K562 (cell line): ENCODE results near the gene HRAS. TPM values are rescaled to one million over a fixed set of nuclear protein-coding genes. Genes with fewer than 3 reads are reported as not detected.

Experiments
- ATAC-seq: fragments of 200-7000 bp; cut with Tn5 transposase; 3 replicates; pipeline ENCODE4 v1.9.1; 2020; ENCODE audit warnings: moderate library complexity
- BruUV-seq: library from RNA; stranded (reverse); fragments of 400-500 nt; replicated peaks from 2 replicates; lab custom pipeline; 2021; lab: Mats Ljungman, UMichigan
- CTCF ChIA-PET: fragments of 300-600 bp; formaldehyde crosslinking; extraction: SDS; loops from one replicate; lab custom pipeline; 2021; ENCODE audit warnings: low intra/inter-chr PET ratio; lab: Yijun Ruan, JAX
- POLR2A ChIA-PET: fragments of 300-600, 350-650 bp; sonication (Branson Sonifier 250); formaldehyde crosslinking; extraction: SDS; loops from one replicate; lab custom pipeline; 2021; ENCODE audit warnings: antibody characterized with exemption, inconsistent platforms; lab: Yijun Ruan, JAX
- DNase-seq, 4 experiments: peaks; one replicate each; pipeline versions ENCODE4 v3.0.0 to v3.0.0-alpha.2; 2011 to 2018; ENCODE audit warnings: low spot score in 3 of 4, mixed read lengths in 3 of 4; ENCODE audit errors: extremely low read depth in 1 of 4
- FAIRE-seq: peaks from 2 replicates; lab custom pipeline; 2011; peaks lifted over from hg19 to GRCh38; lab: Jason Lieb, UNC
- H2AFZ ChIP-seq: 2 replicates; pipeline ENCODE4 v1.6.0; 2011; ENCODE audit warnings: low read depth, low read length, control low read depth, inconsistent platforms
- H3K27ac ChIP-seq: fragments of 200-600 bp; 3 replicates; pipeline ENCODE4 v1.8.0; 2011; ENCODE audit warnings: low read depth, mild to moderate bottlenecking, control low read depth, inconsistent platforms, low read length, moderate library complexity, mixed read lengths; ENCODE audit errors: extremely low read depth
- H3K27me3 ChIP-seq, 2 experiments: fragments of 300-600 bp in 1 of 2; 2 replicates in 1 of 2; 3 replicates in 1 of 2; pipeline versions ENCODE4 v1.6.0 to v1.8.0; 2011; ENCODE audit warnings: inconsistent platforms in 2 of 2, low read length in 2 of 2, mild to moderate bottlenecking in 1 of 2, mixed read lengths in 1 of 2, moderate library complexity in 1 of 2; ENCODE audit not compliant: control insufficient read depth in 2 of 2, insufficient read depth in 2 of 2
- H3K36me3 ChIP-seq: fragments of 300-600 bp; 3 replicates; pipeline ENCODE4 v1.8.0; 2011; ENCODE audit warnings: mild to moderate bottlenecking, low read length, inconsistent platforms; ENCODE audit not compliant: control insufficient read depth, insufficient read depth
- H3K4me1 ChIP-seq, 2 experiments: fragments of 200-600 bp in 1 of 2; replicated peaks in 1 of 2; 2 replicates in 1 of 2; 3 replicates in 1 of 2; pipeline versions ENCODE4 v1.5.1 to v1.8.0; 2011; ENCODE audit warnings: inconsistent platforms in 2 of 2, low read length in 2 of 2, mild to moderate bottlenecking in 1 of 2, mixed read lengths in 1 of 2, moderate library complexity in 1 of 2; ENCODE audit not compliant: control insufficient read depth in 2 of 2, insufficient read depth in 2 of 2
- H3K4me2 ChIP-seq: 2 replicates; pipeline ENCODE4 v1.6.1; 2011; ENCODE audit warnings: low read length, control low read depth, inconsistent platforms, mixed read lengths; ENCODE audit not compliant: insufficient read depth
- H3K4me3 ChIP-seq: fragments of 200-600 bp; sonication (generic), shearing (Covaris generic); 2 replicates; pipeline ENCODE4 v1.5.1; 2016; ENCODE audit warnings: control low read depth, inconsistent platforms
- H3K79me2 ChIP-seq: fragments of 200-600 bp; 3 replicates; pipeline ENCODE4 v1.8.0; 2011; ENCODE audit warnings: low read length, inconsistent platforms; ENCODE audit not compliant: control insufficient read depth, insufficient read depth
- H3K9ac ChIP-seq, 2 experiments: 2 replicates each; pipeline versions ENCODE4 v1.6.0 to v1.6.1; 2011; ENCODE audit warnings: low read depth in 2 of 2, low read length in 2 of 2, control low read depth in 1 of 2, inconsistent platforms in 1 of 2, mild to moderate bottlenecking in 1 of 2, mixed read lengths in 1 of 2; ENCODE audit not compliant: insufficient read depth in 1 of 2
- H3K9me1 ChIP-seq: one replicate; pipeline ENCODE4 v1.6.0; 2011; ENCODE audit warnings: inconsistent platforms, mild to moderate bottlenecking, low read length, moderate library complexity; ENCODE audit not compliant: control insufficient read depth, insufficient read depth
- H3K9me3 ChIP-seq: replicated peaks from 2 replicates; pipeline ENCODE4 v1.5.1; 2011; ENCODE audit warnings: low read depth, low read length, inconsistent platforms; ENCODE audit not compliant: control insufficient read depth, insufficient read depth
- H4K20me1 ChIP-seq: replicated peaks from 2 replicates; pipeline ENCODE4 v1.6.1; 2011; ENCODE audit warnings: low read length, inconsistent platforms, mixed read lengths; ENCODE audit not compliant: control insufficient read depth, insufficient read depth
- FOXJ3 ChIP-seq: sonication (generic); formaldehyde crosslinking; IDR thresholded peaks from 2 replicates; pipeline ENCODE4 v1.4.0; 2020; ENCODE audit warnings: mild to moderate bottlenecking, missing genetic modification reagents
- KDM2B ChIP-seq: fragments of 250-450 bp; sonication (Bioruptor Pico); IDR thresholded peaks from 2 replicates; pipeline ENCODE4 v1.8.0; 2021; ENCODE audit warnings: mild to moderate bottlenecking, moderate library complexity
- MYBL2 ChIP-seq, 2 experiments: fragments of 450-650 bp in 1 of 2; sonication (generic) in 1 of 2; formaldehyde crosslinking in 1 of 2; IDR thresholded peaks; 2 replicates each; pipeline versions ENCODE4 v1.6.1 to v1.8.1; 2017 to 2022; ENCODE audit warnings: borderline replicate concordance in 1 of 2, inconsistent platforms in 1 of 2, low read depth in 1 of 2, mild to moderate bottlenecking in 1 of 2, missing genetic modification reagents in 1 of 2, moderate library complexity in 1 of 2
- MYNN ChIP-seq, 2 experiments: sonication (generic); formaldehyde crosslinking in 1 of 2; IDR thresholded peaks; 2 replicates each; pipeline versions ENCODE4 v1.5.0 to v1.6.1; 2016 to 2020; ENCODE audit warnings: antibody characterized with exemption in 1 of 2, missing genetic modification reagents in 1 of 2
- NCOA6 ChIP-seq: fragments of 450-650 bp; IDR thresholded peaks from 2 replicates; pipeline ENCODE4 v1.6.1; 2017; ENCODE audit warnings: mild to moderate bottlenecking
- NONO ChIP-seq, 2 experiments: fragments of 200-400 bp in 1 of 2; fragments of 450-650 bp in 1 of 2; formaldehyde crosslinking in 1 of 2; IDR thresholded peaks; 2 replicates each; pipeline ENCODE4 v1.6.1; 2017; ENCODE audit warnings: low read depth in 2 of 2, mild to moderate bottlenecking in 2 of 2, moderate library complexity in 2 of 2, low read length in 1 of 2
- PATZ1 ChIP-seq: fragments of 250-450 bp; sonication (Bioruptor Pico); IDR thresholded peaks from 2 replicates; pipeline ENCODE4 v1.5.0; 2020; ENCODE audit warnings: mild to moderate bottlenecking, borderline replicate concordance
- PRPF4 ChIP-seq: fragments of 200-400 bp; formaldehyde crosslinking; IDR thresholded peaks from one replicate; pipeline ENCODE4 v1.6.1; 2017; ENCODE audit warnings: low read length, low read depth, mild to moderate bottlenecking; ENCODE audit not compliant: insufficient read depth, poor library complexity, severe bottlenecking
- RBM34 ChIP-seq: fragments of 200-400 bp; formaldehyde crosslinking; IDR thresholded peaks from 2 replicates; pipeline ENCODE4 v1.6.1; 2018; ENCODE audit warnings: low read length, borderline replicate concordance; ENCODE audit not compliant: insufficient read depth
- RFX5 ChIP-seq: IDR thresholded peaks from 2 replicates; pipeline ENCODE4 v1.6.1; 2011; ENCODE audit warnings: low read depth, mild to moderate bottlenecking, improper control_type of control experiment, low read length
- ZNF518B ChIP-seq: fragments of 250-450 bp; sonication (Bioruptor Pico); IDR thresholded peaks from 2 replicates; pipeline ENCODE4 v1.5.0; 2021; ENCODE audit warnings: mild to moderate bottlenecking, moderate library complexity
- ZNF584 ChIP-seq: fragments of 200-800 bp; sonication (Bioruptor generic); IDR thresholded peaks from 2 replicates; pipeline ENCODE4 v1.6.1; 2016; ENCODE audit warnings: low read depth, mild to moderate bottlenecking, missing genetic modification characterization, missing compliant biosample characterization
- ZNF75A ChIP-seq: fragments of 450-650 bp; formaldehyde crosslinking; IDR thresholded peaks from 2 replicates; pipeline ENCODE4 v1.4.0; 2020; ENCODE audit warnings: mild to moderate bottlenecking
- WGBS: fragments of 100-300 bp; shearing (Covaris generic); methylation state at CpG from one replicate; pipeline ENCODE4 v1.1.6; 2016; ENCODE audit warnings: low coverage, mixed read lengths; ENCODE audit not compliant: insufficient coverage; ENCODE audit errors: missing lambda C conversion rate; 5-methylcytosine and 5-hydroxymethylcytosine counted together
- in situ Hi-C: fragments of 300-500 bp; cut with MboI; formaldehyde crosslinking; loops from 4 replicates; pipeline ENCODE4 v1.15.0; 2018; ENCODE audit warnings: inconsistent platforms, mixed read lengths
- intact Hi-C: fragments of 100-400 bp; cut with micrococcal nuclease; formaldehyde crosslinking; loops from 2 replicates; pipeline ENCODE4 v1.14.2; 2022
- polyA plus RNA-seq, 8 experiments: library from polyadenylated mRNA; depleted of rRNA in 4 of 8; stranded (reverse) in 5 of 8; unstranded in 3 of 8; fragments of >200 nt; fragmentation: Nextera tagmentation in 2 of 8; fragmentation: Illumina TruSeq in 1 of 8; extraction: Ambion mirVana in 2 of 8; extraction: Trizol in 1 of 8; gene quantifications; 2 replicates each; pipeline versions ENCODE4 v1.2.1 to v1.2.3, GENCODE V29; 2011 to 2014; ENCODE audit warnings: inconsistent platforms in 1 of 8, missing spikeins in 1 of 8
- total RNA-seq, 7 experiments: library from RNA; depleted of rRNA in 6 of 7; stranded (reverse); fragments of >200 nt in 6 of 7; fragmentation: Illumina TruSeq in 2 of 7; extraction: Trizol in 2 of 7; gene quantifications; 2 replicates each; pipeline versions ENCODE4 v1.2.1 to v1.2.3, GENCODE V29; 2011 to 2021; ENCODE audit warnings: low replicate concordance in 1 of 7

The HRAS gene
- total and polyA plus RNA-seq, 9 of the 15 experiments (the other 6 are each of a cell fraction or from before 2014, with no cell fraction given), result 2.8 to 73.5 (median 29.6) TPM

- TF ChIP-seq PATZ1 (CRISPR knock-in tag) (no peak), MYNN (IDR thresholded peaks at IDR 0.05) (no peak), MYNN (CRISPR knock-in tag; IDR thresholded peaks at IDR 0.05) (no peak), FOXJ3 (CRISPR knock-in tag) (no peak), MYBL2 (IDR thresholded peaks at IDR 0.05; ENCODE audit: low read depth) (no peak), MYBL2 (CRISPR knock-in tag; IDR thresholded peaks at IDR 0.05; ENCODE audit: borderline replicate concordance) (no peak), KDM2B (CRISPR knock-in tag) (no peak), RBM34 (no peak)
Measured at GRCh38 chr11:551131-551530, 15.8 kb upstream of the HRAS start (continued).

GRCh38 chr11:550746-551085, 15.3 kb upstream of the HRAS start:
- Histone ChIP-seq H3K27ac (no peak overlapping the region), H3K9ac (peak overlapping the region in 1 of 2 experiments; percentile 76; a peak in 2 of 4 replicates), H3K36me3 (no peaks in the 10 kb centered on the region), H4K20me1 (no peaks in the 10 kb centered on the region), H3K9me1 (no peaks in the 10 kb centered on the region), H3K4me2 (no peak overlapping the region), H3K4me1 (peaks cover 13 to 69% of the 10 kb centered on the region in 2 experiments; a peak in 4 of 5 replicates), H2AFZ (no peak overlapping the region), H3K9me3 (no peaks in the 10 kb centered on the region), H3K27me3 (no peaks in the 10 kb centered on the region), H3K4me3 (no peak overlapping the region), H3K79me2 (no peaks in the 10 kb centered on the region)
- 68% methylated on average over 4 of the region's 5 CpGs for WGBS
- no TSS peak for BruUV-seq
- no peak for FAIRE-seq
- POLR2A ChIA-PET, result interaction anchor here (0.7 to 2.1 kb wide), 5 partner anchors 9 to 592 kb away, joined by 3 to 8 read pairs (median 5); partner anchors contain the start of genes LMNTD2 and RASSF7
- no peak for ATAC-seq
- CTCF ChIA-PET, result no interaction called here
- intact Hi-C loops (loop anchor here (5.0 to 10.0 kb wide), 3 partner anchors 64 to 177 kb away; partner anchors contain the start of genes DEAF1, IRF7 and TMEM80), in situ Hi-C loops (no loop called here)
- no peak for DNase-seq
- TF ChIP-seq ZNF75A (CRISPR knock-in tag) (no peak), ZNF584 (CRISPR knock-in tag) (no peak), PRPF4 (no peak), NCOA6 (no peak), ZNF518B (CRISPR knock-in tag) (no peak), RFX5 (no peak), NONO (IDR thresholded peaks at IDR 0.05; ENCODE audit: low read depth in 2 of 2, low read length in 1 of 2) (no peak)
